Neural crest cell (in vitro differentiated cells): ENCODE results near the gene RNF17. TPM values are rescaled to one million over a fixed set of nuclear protein-coding genes. Genes with fewer than 3 reads are reported as not detected.

Experiments
- DNase-seq: peaks from one replicate; pipeline ENCODE4 v3.0.0; 2021; ENCODE audit warnings: low read depth, mixed read lengths, low spot score
- H3K27ac Mint-ChIP-seq: one replicate; pipeline ENCODE4 v1.8.0; 2021; ENCODE audit warnings: mild to moderate bottlenecking, mixed read lengths; ENCODE audit not compliant: unreplicated experiment
- H3K27me3 Mint-ChIP-seq: 2 replicates; pipeline ENCODE4 v1.8.0; 2021; ENCODE audit warnings: low read depth, mild to moderate bottlenecking, mixed read lengths
- H3K36me3 Mint-ChIP-seq: 2 replicates; pipeline ENCODE4 v1.8.0; 2021; ENCODE audit warnings: low read depth, mild to moderate bottlenecking, mixed read lengths
- H3K4me1 Mint-ChIP-seq: 2 replicates; pipeline ENCODE4 v1.8.0; 2021; ENCODE audit warnings: mixed read lengths
- H3K4me3 Mint-ChIP-seq: one replicate; pipeline ENCODE4 v1.8.0; 2021; ENCODE audit warnings: mild to moderate bottlenecking, mixed read lengths
- H3K9me3 Mint-ChIP-seq: 2 replicates; pipeline ENCODE4 v1.8.0; 2021; ENCODE audit warnings: mixed read lengths
- CTCF ChIP-seq: fragments of 200-600 bp; sonication (generic); conservative IDR thresholded peaks from 2 replicates; pipeline ENCODE4 v1.5.0; 2021; ENCODE audit warnings: antibody characterized with exemption, mild to moderate bottlenecking
- total RNA-seq: library from RNA; stranded (reverse); gene quantifications from 2 replicates; pipeline ENCODE4 v1.2.1, GENCODE V29; 2021

The RNF17 gene
- total RNA-seq, 1 donor from 2014 or later: not detected

GRCh38 chr13:24900507-24900906 is 136.5 kb downstream of the RNF17 start:
- no peaks in the 10 kb centered on the region for H3K9me3 Mint-ChIP-seq
- H3K4me1 Mint-ChIP-seq: no peaks in the 10 kb centered on the region
- no peak for DNase-seq
- peaks cover 8% of the 10 kb centered on the region for H3K36me3 Mint-ChIP-seq
- no peaks in the 10 kb centered on the region for H3K27me3 Mint-ChIP-seq
- H3K27ac Mint-ChIP-seq: no peak overlapping the region
- H3K4me3 Mint-ChIP-seq: no peak overlapping the region
- TF ChIP-seq CTCF: no peak

GRCh38 chr13:24905242-24905641 is 141.3 kb downstream of the RNF17 start:
- Mint-ChIP-seq H3K4me1 (no peaks in the 10 kb centered on the region), H3K27me3 (no peaks in the 10 kb centered on the region), H3K36me3 (peaks cover 17% of the 10 kb centered on the region), H3K27ac (no peak overlapping the region), H3K9me3 (no peaks in the 10 kb centered on the region), H3K4me3 (no peak overlapping the region)
- TF ChIP-seq CTCF: no peak
- DNase-seq: no peak

GRCh38 chr13:24906268-24906667 is 142.3 kb downstream of the RNF17 start:
- Mint-ChIP-seq H3K9me3 (no peaks in the 10 kb centered on the region), H3K27me3 (no peaks in the 10 kb centered on the region), H3K4me1 (no peaks in the 10 kb centered on the region), H3K36me3 (peaks cover 20% of the 10 kb centered on the region), H3K27ac (no peak overlapping the region), H3K4me3 (no peak overlapping the region)
- no peak for DNase-seq
- no peak for TF ChIP-seq CTCF

GRCh38 chr13:24910502-24911132 is 146.6 kb downstream of the RNF17 start:
- Mint-ChIP-seq H3K27me3 (no peaks in the 10 kb centered on the region), H3K9me3 (no peaks in the 10 kb centered on the region), H3K27ac (no peak overlapping the region), H3K36me3 (peaks cover 14% of the 10 kb centered on the region), H3K4me3 (no peak overlapping the region), H3K4me1 (peaks cover 5% of the 10 kb centered on the region)
- DNase-seq: no peak
- no peak for TF ChIP-seq CTCF

GRCh38 chr13:24911133-24911908 is 147.4 kb downstream of the RNF17 start:
- Mint-ChIP-seq H3K9me3 (no peaks in the 10 kb centered on the region), H3K27me3 (no peaks in the 10 kb centered on the region), H3K36me3 (peaks cover 7% of the 10 kb centered on the region), H3K4me3 (no peak overlapping the region), H3K4me1 (peaks cover 10% of the 10 kb centered on the region), H3K27ac (no peak overlapping the region)
- no peak for TF ChIP-seq CTCF
- DNase-seq: no peak
